Stimulated activated CD8-positive, alpha-beta memory T cell treated with anti-CD3 and anti-CD28 coated beads, Interleukin-4, amount 100 ng/mL, for 24 hours (primary cell): ENCODE measurements around the gene STAG1.
"Not testable (repeated sequence)": the region's sequence is repeated elsewhere in the genome, so short reads cannot be mapped to it uniquely, and the experiment has no call there.

Experiments
- DNase-seq: peaks from one replicate; pipeline ENCODE4 v3.0.0-alpha.2; 2020; ENCODE audit warnings: low read depth

Gene STAG1

DNA sequence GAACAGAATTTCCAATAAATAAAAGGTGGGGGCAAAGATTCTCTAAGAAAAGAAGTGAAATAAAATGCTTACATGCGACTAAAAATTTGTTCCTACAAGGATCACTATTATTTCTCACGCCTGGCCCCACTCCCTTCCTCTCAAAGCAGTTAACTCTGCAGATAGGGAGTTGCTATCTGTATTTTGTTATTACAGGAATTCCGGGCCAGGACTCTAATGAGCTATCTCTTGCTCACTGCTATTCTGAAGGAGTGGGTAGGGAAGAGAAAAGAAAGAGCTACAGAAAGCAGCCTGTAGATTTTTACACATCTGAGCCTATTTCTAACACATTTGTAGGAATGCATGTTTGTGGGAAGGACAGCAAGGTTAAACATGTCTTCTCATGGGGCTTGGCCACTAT lies 361.6 kb downstream of the STAG1 start:
- DNase-seq, result no peak

DNA sequence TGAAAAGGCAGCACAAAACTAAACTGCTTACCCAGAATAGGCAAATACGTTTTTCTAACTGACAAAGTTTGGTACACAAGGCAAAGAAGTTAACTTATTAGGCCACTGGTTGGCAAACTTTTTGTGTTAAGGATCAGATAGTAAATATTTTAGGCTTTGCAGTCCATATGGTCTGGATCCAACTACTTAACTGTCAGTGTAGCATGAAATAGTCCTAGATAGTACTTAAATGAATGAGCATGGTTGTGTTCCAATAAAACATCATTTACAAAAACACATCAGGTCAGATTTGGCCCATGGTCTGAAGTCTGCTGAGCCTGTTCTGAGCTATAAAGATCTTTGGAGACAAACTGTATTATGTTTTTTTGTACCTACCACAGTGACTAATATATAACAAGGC lies 365.1 kb downstream of the STAG1 start:
- no peak for DNase-seq

DNA sequence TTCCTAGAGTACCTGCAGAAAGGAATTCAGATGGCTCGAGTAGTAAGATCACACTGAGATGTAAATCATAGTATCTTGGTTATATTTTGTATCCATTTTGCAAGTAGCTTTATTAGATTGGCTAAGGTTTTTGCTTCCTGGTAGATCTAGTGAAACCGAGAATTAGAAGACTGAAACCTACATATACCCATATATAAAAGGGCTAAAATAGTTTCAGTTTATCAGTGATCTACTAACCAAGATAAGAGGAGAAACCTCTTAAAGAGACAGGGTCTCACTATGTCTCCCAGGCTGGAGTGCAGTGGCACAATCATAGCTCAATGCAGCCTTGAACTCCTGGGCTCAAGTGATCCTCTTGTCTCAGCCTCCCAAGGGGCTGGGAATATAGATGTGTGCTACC lies 366.7 kb downstream of the STAG1 start:
- no peak for DNase-seq

DNA sequence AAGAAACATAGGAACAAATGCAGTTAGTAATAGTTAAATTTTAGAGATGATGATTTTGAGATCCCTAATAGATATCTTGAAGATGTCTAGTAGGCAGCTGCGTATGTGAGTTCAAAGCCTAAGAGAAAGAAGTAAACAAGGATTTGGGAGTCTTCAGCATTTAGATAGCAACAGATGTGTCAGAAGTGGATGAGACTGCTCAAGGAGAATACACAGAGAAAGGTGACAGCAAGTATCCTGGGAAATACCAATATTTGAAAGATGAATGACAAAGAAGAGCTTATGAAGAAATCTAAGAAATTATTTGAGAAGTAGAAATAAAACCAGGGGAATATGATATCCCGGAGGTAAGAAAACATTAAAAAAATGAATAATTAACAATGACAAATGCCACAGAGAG lies 371.1 kb downstream of the STAG1 start:
- DNase-seq, result no peak

DNA sequence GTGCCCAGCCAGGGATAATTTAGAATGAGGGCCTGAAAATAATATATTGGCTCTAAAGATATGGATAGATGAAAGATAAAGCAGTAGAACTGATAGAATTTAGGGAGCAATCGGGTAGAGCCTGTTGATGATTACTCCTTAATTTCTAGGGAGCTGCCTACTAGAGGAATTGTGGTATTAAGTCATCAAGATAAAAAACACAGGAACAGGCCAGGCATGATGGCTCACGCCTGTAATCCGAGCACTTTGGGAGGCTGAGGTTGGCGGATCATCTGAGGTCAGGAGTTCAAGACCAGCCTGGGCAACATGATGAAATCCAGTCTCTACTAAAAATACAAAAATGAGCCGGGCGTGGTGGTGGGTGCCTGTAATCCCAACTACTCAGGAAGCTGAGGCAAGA lies 371.6 kb downstream of the STAG1 start:
- DNase-seq, result no peak

DNA sequence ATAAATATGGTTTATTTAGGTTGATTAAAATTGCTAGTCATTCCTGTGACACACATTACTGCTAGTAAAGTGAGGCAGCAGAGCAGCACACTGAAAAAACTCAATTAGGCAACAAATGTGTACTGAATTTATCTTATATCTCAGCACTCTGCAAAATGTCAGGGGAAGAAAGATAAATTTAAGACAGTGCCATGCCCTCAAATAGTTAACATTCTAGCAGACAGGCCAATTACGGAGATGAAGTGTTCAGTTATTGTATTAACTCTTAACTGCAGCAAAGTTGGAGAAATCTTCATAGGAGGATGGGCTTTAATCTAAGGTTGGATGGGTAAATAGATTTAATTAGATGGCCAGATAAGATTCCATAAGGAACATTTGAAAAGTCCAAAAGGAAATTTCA lies 374.2 kb downstream of the STAG1 start:
- DNase-seq, result no peak

DNA sequence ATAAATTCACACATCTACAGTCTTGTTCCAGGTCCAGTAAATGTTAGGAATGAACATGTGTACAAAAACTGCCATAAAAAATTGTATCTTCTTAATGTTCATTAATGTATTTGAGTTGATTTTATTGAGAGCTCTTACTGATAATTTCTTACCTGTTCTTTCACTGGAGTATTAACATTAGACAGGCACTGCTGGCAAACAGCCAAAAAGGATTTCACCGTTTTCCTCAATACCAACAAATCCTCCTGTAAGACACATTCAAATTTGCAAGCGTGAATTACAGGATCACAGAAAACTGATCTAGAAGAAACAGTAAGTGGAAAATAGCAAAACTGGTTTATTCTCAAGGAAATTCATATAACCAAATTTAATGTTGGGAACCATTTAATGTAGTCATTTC lies 374.7 kb downstream of the STAG1 start:
- DNase-seq, result no peak

DNA sequence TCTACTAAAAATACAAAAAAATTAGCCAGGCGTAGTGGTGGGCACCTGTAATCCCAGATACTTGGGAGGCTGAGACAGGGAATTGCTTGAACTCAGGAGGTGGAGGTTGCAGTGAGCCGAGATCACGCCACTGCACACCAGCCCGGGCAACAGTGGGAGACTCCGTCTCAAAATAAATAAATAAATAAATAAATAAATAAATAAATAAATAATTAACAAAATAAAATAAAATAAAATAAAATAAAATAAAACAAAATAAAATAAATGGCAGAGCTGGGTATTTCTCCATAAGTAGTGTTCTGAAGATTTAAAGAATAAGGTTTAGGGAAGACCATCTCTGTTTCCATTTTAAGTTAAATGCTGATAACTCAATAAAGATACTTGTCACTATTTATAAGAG lies 376.4 kb downstream of the STAG1 start:
- not testable (repeated sequence) for DNase-seq

DNA sequence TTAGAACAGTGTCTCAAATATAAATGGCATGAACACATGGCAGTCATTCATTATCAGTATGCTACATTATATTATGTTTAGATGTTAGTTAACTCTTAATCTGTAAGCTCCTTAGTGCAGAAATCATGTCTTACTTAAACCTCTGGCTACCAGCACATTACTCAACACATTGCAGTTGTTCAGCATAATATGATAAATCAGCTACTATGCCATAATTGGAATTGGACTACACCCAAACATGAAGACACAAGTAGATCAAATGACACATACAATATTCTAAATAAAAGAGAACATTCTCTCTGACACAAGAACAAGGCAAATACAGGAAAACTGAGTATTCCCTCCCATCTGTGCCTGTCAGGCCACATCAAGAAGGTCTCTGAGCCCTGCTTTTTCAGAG lies 385.9 kb downstream of the STAG1 start:
- no peak for DNase-seq

DNA sequence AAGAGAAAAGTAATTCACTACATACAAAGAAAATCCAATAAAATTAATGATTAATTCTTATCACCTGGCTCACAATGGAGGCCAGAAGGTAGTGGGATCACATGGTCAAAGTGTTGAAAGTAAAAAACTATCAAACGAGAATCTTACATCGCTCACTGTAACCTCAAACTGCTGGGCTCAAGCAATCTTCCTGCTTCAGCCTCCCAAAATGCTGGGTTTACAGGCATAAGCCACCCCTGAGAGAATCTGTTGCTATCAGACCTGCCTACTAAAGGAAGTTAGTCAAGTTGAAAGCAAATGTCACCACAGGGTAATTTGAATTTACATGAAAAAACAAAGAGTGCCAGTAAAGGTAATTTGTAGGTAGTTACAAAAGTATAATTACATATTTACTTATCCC lies 398.7 kb downstream of the STAG1 start:
- DNase-seq, result no peak

DNA sequence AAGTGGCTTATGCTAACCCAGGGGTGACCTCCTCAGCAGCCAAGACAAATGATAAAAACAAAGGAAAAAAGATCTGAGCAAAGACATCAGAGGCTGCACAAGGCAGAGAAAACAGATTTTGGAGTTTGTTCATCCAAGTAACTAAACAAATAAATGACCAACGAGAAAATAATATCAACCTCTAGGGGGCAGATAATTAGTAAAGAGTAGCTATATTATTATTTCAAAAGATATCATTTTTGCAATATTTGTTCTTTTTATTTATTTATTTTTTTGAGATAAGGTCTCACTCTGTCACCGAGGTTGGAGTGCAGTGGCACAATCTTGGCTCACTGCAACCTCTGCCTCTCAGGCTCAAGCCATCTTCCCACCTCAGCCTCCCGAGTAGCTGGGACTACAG lies 400.3 kb downstream of the STAG1 start:
- DNase-seq, result no peak

DNA sequence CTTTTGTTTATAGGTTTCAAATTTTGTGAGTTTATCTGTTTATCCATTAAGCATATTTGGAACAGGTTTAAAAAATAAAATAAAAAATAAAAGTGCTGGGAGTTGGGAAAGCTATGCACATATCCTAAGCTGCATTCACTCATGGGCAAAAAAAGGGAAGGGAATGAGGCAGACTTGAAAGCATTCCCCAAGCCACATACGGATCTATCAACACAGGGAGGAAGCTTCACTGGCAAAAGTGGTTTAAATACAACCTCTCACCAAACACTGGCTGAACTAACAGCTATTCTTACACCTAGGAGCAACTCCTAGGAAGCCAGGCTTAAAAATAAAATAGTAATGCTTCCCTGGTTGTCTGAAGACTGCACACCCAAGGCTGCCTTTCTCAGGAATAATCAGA lies 400.8 kb downstream of the STAG1 start:
- DNase-seq, result no peak

DNA sequence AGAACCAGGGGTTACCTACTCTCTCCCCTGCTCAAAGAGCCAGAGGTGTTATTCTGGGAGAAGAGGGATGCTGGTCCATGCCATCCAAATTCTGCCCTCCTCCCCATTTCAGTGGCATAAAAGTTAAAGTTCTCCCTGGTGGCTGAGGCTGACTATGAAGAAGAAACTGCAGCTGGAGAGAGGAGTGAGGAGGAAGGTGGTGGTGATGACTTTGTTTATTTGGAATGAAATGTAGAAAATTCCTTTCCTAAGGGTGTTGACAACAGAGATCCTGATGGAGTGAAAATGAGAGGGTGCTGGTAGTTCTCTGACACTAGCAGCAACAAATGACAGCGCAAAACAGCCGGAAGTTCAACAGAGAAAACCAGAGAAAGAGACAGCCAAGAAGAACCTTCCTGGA lies 401.6 kb downstream of the STAG1 start:
- DNase-seq, result no peak

DNA sequence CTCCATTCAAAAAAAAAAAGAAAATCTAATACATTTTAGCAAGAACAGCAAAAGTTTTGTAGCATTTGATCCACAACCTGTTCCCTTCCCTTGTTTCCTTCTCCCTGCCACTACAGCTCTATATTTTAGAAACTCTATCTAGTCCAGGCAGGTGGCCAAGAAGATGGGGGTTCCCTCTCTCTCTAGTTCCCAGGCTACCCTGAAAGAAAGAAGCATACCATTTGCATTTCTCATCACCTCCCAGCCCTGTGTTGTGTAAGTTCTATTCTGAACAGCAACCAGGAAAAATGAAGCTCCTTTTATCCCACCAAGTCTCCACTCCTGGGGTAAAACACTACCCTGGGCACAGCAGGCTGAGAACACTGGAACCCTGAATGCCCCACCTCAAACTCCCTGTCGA lies 402.0 kb downstream of the STAG1 start:
- DNase-seq, result no peak

DNA sequence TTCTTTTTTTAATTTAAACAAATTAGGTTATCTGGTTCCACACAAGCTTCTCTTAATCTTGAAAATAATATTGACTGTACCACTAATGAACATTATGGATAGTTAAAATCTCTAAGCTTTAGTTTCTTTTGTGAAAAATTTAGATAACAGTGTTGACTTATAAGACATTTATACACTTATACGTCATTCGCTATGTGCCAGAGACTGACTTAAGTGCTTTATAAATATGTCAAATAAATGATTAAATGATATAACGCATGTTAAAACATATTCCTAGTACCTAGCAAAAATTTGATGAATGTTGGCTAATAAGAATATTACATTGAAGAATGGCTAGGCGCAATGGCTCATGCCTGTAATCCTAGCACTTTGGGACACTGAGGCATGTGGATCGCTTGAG lies 405.7 kb downstream of the STAG1 start:
- no peak for DNase-seq

DNA sequence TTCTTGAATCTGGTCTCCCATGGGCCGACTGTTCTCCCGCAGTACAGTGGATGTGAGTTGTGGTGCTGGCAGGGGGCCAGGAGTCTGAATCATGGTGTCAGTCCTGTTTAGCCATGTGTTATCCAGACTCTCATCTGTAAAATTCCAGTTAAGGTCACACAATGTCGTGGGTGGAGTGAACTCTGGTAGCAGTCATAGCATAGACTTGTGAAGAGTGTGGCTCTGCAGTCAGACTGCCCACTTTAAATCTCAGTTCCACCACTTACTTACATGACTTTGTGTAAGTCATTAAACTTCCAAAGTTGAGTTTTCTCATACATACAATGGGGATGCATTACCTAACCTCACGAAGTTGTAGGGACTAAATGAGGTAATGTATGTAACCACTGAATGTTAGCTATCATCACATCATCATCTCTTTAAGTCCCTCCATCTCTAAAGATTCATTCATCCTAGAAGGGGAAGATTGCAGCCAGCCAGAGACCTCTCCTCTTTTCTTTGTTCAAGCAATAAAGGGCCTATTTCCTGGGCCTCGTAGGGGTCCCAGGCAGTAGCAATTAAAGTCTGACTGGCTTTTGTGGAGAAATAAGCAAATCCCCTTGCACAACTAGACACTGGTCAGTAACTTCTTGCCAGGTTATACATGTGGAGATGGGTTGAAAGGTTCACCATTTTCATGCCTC lies 408.2 kb downstream of the STAG1 start:
- DNase-seq, result no peak

DNA sequence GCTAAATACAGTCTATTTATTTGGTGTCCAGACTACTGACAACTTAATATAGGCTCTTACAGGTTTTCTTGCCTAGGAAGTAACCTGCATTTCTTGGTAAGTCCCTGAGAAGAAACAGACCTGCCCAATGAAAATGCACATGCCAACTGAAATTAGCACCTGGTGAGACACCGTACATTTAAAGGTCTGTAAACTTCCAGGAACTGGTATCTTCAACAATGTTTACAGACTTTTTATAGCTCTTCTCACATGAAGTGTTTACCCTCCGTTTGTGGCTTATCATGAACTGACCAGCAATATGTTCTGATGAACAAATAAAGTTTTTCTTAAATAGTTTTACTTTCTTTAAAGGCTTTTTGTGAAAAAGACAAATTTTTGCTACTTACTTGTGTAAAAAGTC lies 408.7 kb downstream of the STAG1 start:
- DNase-seq, result no peak

DNA sequence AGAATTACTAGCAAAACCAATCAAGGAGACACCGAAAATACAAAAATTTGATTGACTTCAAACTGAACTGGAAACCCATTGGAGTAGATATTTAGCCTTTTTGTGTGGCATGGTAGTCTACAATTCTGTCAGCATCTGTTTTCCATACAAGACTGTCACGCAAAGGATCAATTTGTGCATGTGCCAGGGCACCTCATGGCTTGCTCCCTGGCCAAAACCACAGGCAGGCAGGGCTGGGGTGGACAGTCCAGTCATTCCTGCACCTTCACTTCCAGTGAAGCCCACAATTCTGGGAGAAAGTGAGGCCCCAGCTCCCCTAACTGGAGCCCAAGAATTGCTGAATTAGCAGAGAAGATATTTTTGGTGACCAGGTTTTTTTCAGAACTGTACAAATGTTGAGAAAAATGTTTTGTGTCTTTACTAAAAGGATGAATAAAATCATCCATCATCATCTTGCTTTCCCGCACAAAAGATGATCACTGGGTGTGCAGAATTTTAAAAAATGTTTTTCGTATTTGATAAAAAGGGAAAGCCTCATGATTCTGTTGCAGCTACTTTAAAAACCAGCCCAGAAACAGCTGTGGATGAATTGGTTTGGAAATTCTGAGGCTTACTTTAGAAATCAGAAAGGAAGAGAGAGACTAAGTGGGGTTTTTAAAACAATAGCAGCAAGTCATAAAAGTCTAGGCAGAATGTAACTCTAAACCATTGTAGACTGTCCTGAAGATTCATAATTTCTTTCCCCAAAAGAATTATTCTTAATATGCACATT lies 415.7 kb downstream of the STAG1 start:
- no peak for DNase-seq

DNA sequence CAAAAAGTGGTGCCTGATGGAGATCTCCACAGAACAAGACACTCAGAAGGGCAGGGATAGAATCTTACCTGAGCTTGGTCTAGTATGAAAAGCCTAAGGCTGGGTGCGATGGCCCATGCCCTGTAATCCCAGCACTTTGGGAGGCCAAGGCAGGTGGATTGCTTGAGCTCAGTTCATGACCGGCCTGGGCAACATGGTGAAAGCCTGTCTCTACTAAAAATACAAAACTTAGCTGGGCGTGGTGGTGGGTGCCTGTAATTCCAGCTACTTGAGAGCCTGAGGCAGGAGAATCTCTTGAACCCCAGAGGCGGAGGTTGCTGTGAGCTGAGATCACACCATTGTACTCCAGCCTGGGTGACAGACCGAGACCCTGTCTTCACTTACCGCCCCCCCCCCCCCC lies 417.5 kb downstream of the STAG1 start:
- DNase-seq, result not testable (repeated sequence)

DNA sequence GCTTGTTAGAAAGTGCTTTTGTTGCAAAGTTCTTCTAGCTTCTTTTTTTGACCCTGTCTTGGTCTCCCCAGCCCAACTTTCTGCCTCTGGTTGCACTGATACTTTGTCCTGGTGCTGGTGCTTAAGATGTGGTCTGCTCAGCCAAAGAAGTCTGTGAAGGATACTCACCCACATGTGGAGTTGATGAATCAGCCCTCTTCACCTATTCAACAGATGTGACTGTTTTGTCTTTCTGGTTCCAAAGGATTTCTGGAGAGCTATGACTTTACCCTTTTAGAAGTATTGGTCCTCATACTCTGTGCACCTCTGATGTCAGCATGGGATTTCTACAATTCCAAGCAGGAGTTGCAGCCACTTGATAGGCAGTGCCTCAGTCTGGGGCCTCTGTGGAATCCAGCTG lies 418.0 kb downstream of the STAG1 start:
- no peak for DNase-seq

DNA sequence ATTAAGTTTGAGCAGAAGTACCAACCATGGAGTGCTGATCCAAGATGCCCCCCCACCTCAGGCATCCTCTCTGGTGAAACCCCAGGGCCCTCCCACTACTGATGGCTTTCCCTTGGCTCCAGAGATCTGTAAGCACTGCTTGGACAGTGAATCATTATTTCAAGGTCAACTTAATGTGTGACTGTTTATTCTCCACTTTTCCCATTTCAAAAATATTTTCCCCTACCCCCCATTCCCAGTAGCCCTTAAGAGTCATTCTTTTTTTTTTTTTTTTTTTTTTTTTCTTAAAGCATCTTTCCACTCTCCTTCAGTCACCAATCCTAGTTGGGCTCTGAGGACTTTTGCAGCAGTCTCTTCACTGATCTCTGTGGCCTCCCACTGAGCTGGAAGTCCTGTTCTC lies 419.4 kb downstream of the STAG1 start:
- no peak for DNase-seq

DNA sequence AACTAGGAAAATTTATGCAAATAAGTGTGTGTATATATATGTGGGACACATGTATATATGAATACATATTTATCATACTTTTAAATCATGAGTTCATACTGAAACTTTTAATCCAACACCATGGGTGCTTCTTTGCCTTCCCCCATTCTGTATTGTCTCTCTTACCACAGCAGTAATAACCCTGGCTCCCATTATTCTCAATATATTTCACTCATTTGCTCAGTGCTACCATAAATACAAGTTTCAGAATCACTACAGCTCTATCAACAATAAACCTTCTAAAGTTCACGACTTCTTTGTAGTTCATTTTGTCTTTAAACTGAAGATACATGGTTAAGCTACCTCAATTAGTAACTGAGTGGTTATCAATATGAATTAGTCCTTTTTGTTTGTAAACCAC lies 419.9 kb downstream of the STAG1 start:
- DNase-seq, result no peak

DNA sequence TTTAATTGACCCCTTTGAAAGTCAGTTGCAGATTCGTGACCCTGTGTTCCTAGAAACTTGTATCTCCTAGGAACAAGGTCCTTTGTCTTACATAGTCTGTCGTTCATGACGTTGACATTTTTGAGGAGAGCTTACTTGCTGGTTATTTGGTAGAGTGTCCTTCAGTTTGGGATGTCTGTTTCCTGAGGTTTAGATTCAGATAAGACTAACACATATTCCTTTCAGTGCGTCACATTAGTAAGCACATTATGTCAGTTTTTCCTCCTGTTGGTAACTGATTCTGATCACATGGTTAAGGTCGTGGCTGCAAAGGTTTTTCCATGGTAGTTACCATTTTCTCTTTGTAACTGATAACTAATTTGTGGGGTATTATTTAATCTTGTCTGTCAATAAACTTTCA lies 421.3 kb downstream of the STAG1 start:
- DNase-seq, result no peak

DNA sequence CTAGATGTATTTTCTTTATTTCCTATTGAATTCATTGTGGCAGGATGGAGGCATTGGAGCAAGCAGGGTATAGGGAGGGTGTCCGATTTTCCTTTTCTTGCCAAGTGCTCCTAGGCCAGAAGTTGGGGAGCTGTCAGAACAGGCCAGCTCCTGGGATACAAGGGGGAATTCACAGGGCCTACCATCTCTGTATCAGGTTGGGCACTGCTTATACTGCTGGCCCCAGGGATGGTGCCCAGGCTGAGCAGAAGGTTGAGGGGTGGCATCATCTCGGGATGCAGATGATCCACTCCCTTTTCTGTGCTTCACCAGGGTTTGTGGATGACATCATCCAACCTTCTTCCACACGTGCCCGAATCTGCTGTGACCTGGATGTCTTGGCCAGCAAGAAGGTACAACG lies 422.6 kb downstream of the STAG1 start:
- DNase-seq, result no peak
